Measurements from ENCODE around the gene OR2S2.
"Not testable (repeated sequence)": the region's sequence is repeated elsewhere in the genome, so short reads cannot be mapped to it uniquely, and the experiment has no call there.

Gene OR2S2

DNA sequence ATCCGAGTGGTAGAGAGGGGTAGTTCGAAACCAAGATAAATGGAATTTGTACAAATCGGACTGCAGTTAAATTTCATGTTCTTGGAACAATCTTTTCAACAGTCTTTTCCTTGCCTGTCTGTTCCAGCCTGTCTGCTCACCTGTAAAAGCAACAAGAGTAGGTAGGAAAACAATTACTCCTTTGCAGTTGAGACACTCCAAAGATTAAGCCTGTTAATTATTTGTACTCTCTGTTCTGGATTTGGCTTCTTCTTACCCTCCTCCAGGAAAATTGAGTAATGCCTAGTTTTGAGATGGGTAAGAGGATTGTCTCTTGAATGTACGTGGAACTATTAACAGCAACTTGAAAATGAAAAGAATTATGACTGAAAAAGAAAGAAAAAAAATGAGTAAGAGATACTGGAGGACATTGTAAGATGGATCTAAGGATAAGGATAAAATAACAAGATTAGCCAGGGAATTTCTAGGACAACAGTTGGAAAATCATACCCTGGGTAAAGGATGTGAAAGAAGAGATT is 24.3 kb downstream of the OR2S2 start:
- DNase-seq: no peak

- no peak for DNase-seq
Observed at GRCh38 chr9:35932735-35933134, 25.2 kb downstream of the OR2S2 start.

DNA sequence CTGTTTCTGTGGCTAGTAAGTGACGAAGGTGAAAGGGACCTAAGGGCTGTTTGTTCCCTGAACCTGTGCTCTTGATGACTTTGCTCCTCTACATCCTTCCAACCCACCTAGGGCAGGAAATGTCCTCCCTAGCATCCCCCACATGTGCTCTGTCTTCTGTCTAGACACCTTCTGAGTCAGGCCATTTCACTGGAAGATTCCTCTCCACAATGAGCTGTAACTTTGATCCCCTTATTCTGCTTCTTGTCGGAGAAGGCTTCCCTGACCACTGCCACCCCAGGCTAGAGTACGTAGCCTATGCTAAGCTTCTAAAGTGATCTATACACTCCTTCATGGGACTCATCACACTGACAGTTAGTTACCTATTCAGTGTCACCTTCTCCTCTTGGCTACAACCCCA is 27.0 kb downstream of the OR2S2 start:
- no peak for DNase-seq

GRCh38 chr9:35930521-35930920 is 27.4 kb downstream of the OR2S2 start:
- no peak for DNase-seq

DNA sequence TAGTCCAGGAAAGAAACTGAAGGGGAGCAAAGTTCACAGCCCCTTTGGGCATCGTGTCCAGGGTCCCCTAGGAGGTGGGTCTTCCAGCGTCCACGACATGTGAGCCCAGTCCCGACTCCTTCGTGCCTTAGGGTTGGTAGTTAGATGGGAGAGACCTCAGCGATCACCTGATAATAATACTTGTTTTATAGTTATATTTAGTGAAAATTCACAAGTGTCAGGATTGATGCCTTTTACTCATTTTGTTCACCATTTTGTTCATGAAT is 28.6 kb downstream of the OR2S2 start:
- no peak for DNase-seq

DNA sequence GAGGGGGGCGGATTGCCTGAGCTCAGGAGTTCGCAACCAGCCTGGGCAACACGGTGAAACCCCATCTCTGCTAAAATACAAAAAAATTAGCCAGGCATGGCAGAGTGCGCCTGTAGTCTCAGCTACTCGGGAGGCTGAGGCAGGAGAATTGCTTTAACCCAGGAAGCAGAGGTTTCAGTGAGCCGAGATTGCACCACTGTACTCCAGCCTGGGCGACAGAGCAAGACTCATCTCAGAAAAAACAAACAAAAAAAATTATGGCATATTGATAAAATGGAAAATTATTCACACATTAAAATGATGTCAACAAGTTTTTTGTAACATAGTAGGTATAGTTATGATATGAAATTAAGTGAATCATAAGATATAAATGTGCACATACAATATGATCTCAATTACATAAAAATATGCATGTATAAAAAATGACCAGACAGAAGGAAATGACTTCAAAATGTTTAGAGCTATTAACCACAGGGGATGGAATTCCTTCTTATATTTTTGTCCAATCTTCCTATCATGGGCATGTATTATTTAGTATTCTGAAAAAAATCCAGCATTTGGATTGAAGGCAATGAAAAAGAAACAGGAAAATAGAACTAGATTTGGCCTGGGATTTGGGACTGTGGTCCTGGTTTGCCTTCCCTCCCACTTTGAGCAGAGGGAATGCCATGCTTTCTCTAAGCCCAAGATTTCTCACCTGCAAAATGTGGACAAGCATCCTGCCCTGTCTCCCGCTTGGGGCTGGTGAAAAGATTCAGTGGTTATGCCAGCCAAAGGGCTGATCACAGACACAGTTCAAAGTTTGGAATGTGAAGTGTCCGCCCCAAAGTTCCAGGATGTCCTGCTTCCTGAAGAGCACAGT is 29.1 kb downstream of the OR2S2 start:
- DNase-seq: no peak

GRCh38 chr9:35923927-35924763 is 33.8 kb downstream of the OR2S2 start:
- peak; percentile 55 for DNase-seq

GRCh38 chr9:35923598-35923926 is 34.4 kb downstream of the OR2S2 start:
- DNase-seq: no peak

- no peak for DNase-seq
Observed at GRCh38 chr9:35920051-35920620, 37.8 kb downstream of the OR2S2 start.

DNA sequence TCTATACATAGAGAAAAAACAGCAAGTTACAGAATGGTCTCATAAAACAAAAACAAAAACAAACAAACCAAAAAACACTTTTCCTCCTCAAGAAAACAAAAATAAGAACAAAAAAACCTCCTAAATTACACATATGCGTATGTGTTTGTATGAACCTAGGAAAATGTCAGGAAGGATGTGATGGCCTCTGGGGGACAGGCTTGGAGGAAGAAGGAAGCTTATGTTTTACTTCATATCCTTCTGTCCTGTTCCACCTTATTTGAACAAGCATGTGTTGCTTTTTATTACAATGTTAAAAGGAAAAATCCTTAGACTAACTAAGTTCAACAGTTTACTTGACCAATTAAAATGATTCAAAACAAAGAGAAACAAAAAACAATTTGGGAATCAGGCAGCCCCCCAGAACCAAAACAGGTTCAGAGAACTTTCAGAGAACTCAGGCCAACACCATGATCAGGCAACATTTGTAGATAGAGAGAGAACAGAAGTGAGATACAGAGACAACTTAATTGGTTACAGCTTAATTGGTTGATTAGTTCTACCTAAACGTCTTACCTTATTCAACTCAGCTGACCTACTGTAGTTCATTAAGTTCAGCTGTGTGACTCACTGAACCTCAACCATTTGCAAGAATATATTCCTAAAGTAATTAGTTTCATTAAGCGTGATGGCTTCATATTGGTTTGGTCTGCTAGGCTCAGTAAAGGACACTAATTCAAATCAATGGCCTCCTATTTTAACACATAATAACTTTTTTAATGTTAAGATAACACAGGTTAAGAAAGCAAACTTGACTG is 38.5 kb downstream of the OR2S2 start:
- DNase-seq: no peak

DNA sequence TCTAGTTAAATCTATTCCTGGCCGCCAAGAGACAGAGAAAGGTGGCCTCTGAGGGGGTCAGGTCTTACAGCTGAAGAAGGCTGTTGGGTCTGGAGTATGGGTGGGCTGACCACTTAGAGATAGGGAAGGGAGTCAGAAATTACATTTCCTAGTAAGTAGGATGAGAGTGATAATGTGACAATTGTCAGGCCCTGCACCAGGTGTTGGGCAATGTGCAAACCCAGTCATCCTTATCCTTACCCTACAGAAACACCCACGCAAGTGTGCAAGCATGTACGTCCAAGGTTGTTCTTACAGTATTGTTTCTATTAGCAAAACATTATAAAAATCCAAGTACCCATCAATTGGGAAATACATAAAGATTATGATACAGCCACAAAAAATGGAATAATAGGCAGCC is 39.2 kb downstream of the OR2S2 start:
- DNase-seq: no peak

GRCh38 chr9:35917261-35917660 is 40.7 kb downstream of the OR2S2 start:
- no peak for DNase-seq

DNA sequence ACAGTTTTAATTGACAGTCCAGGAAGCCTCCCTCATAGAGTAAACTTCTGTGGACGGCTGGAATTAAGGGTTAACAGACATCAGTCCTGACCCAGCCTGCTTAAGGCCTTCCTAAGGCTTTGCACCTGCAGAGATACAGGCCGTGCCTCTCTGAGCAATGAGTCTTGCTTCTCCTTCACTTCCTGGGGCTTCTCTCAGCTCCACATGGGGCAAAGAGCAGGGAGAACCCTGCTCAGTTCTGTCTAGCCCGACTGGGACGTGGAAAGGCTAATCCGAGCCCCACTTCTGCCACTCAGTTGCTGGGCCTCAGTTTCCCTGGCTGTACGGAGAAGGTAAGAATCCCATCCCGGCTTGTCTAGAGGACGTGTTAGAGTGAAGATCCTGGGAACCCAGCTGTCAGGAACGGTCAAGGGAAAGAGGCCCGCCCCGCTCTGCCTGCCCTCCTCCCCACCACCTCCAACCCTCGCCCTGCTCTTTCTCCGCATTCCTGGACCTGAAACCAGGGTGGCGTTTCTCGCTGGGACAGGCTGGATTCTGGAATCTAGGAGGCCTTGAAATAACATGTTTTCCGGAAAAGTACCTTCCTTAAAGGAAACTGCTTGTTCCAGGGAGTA is 42.2 kb downstream of the OR2S2 start:
- no peak for DNase-seq

GRCh38 chr9:35914301-35914807 is 43.6 kb downstream of the OR2S2 start:
- DNase-seq: no peak

DNA sequence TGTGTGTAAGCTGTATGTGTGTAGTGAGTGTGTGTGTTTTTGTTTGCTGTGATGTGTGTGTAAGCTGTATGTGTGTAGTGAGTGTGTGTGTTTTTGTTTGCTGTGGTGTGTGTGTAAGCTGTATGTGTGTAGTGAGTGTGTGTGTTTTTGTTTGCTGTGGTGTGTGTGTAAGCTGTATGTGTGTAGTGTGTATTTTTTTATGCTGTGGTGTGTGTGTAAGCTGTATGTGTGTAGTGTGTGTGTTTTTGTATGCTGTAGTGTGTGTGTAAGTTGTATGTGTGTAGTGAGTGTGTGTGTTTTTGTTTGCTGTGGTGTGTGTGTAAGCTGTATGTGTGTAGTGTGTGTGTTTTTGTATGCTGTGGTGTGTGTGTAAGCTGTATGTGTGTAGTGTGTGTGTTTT is 44.5 kb downstream of the OR2S2 start:
- DNase-seq: not testable (repeated sequence)

GRCh38 chr9:35912791-35913400 is 45.1 kb downstream of the OR2S2 start:
- DNase-seq: no peak

DNA sequence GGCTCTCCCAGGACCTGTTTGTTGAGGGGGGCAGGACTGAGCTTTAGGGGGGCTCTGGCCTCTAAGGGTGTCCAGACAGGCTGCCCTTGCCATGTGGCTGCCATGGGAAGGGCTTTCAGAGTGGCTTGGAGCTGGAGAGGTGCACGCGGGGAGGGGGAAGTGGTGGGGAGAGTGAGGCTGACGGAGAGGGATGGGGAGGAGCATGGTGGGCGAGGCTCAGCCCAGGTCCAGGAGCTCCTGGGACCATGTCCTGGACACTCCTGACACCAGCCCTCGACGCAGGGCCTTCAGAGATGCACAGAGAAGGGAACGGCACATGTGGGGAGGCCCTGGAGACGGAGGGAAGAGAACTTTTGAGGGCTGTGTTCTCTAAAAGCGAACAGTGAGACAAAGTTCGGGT is 46.3 kb downstream of the OR2S2 start:
- no peak for DNase-seq

DNA sequence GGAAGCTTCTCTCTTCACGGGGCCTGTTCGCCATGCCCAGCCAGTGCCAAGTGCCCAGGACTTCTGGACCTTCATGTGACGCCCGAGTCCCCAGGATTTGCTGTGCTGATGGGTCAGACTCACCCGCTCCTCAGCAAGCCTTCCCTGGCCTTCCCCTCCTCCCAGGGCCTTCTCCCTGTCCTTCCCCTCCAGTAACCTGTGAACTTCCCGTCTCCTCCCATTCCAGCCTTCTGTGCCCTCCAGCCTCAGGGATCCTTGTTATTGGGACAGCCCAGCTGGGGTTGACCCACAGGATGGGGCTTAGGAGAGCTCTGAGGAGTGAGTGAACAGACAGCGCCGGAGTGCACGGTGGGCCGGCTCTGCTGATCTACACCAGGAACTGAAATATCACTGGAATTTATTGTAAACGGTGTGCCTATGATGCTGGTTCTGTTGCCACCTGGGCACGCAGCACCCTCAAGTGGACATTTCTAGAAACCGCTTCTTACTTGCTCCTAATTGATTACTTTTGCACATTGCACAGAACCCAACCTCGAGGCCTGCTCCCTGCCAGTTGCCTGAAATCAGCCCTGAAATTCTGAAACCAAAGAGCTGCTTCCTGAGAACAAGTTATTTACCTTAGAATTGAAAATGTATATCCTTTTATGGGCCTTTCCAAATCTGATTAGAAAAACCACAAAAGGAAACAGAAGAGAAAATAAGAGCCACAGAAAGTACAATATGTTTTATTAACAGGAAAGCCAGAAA is 47.2 kb downstream of the OR2S2 start:
- DNase-seq: no peak

DNA sequence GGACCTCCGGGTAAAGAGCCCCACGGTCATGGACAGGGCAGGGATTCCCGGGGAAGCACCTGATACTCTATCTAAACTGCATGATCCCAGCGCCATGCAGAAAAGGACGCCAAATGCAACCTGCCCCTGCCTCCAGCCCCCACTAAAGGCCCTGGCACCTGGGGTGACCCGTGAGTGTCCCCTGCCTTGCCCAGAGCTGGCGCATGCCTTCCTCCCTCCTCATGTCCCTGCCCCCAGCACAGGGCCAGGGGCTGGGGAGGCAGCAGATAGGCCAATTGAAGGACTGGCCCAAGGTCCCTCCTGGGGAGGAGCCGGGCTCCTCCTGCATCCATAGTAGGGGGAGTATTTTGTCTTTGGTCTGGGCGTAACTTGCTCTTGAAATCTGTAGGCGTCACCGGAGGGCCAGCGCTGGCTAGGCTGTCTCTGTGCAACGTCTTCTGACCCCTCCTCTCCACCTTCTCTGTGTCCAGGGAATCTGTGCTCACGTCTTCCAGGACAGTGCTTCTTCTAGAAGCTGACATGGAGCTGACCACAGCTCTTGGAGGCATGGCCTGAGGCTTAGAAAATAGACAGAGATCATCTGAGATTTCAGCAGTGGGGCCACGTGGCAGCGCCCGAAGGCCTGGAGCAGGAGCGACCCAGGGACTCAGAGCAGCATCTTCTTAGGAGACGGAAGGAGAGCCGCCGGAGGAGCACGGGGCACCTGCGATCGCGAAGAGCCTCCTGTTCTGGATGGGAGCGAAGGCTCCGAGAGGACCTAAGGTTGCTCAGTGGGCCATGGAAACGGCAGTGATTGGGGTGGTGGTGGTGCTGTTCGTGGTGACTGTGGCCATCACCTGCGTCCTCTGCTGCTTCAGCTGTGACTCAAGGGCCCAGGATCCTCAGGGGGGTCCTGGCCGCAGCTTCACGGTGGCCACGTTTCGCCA is 48.0 kb downstream of the OR2S2 start:
- DNase-seq: no peak

- DNase-seq: no peak
Observed at GRCh38 chr9:35909274-35909673, 48.7 kb downstream of the OR2S2 start, which contains the start of gene SPAAR. SPAAR (plus strand) TSS chr9:35909490; CDS start chr9:35910464, 974 bp downstream.

Measured in T1000 (cell line).